IPS-18a (cell line): ENCODE data around the gene KLRC2.
"Not testable (repeated sequence)": the region's sequence is repeated elsewhere in the genome, so short reads cannot be mapped to it uniquely, and the experiment has no call there.

Experiments used
- H3K27ac ChIP-seq: one replicate; pipeline ENCODE4 v1.5.1; 2013; ENCODE audit warnings: low read length
- H3K27me3 ChIP-seq: one replicate; pipeline ENCODE4 v1.6.1; 2013; ENCODE audit warnings: mild to moderate bottlenecking, low read length; ENCODE audit not compliant: control insufficient read depth, insufficient read depth
- H3K36me3 ChIP-seq: one replicate; pipeline ENCODE4 v1.6.1; 2013; ENCODE audit warnings: low read depth, low read length; ENCODE audit not compliant: control insufficient read depth
- H3K4me1 ChIP-seq: one replicate; pipeline ENCODE4 v1.6.1; 2013; ENCODE audit warnings: low read depth, low read length; ENCODE audit not compliant: control insufficient read depth
- H3K4me3 ChIP-seq: one replicate; pipeline ENCODE4 v1.5.1; 2013; ENCODE audit warnings: low read length
- H3K9ac ChIP-seq: one replicate; pipeline ENCODE4 v1.6.1; 2013; ENCODE audit warnings: mild to moderate bottlenecking, low read length, moderate library complexity
- H3K9me3 ChIP-seq: one replicate; pipeline ENCODE4 v1.6.1; 2013; ENCODE audit warnings: low read depth, low read length; ENCODE audit not compliant: control insufficient read depth

KLRC2 gene

GRCh38 chr12:10404798-10405197 lies 31.0 kb downstream of the KLRC2 start:
- Histone ChIP-seq H3K9me3 (no peaks in the 10 kb centered on the region), H3K36me3 (no peaks in the 10 kb centered on the region), H3K4me1 (no peaks in the 10 kb centered on the region), H3K9ac (no peak overlapping the region), H3K27ac (no peak overlapping the region), H3K4me3 (no peak overlapping the region), H3K27me3 (no peaks in the 10 kb centered on the region)

- no peak overlapping the region for H3K27ac ChIP-seq
- no peak overlapping the region for H3K9ac ChIP-seq
- no peaks in the 10 kb centered on the region for H3K4me1 ChIP-seq
- H3K36me3 ChIP-seq, result no peaks in the 10 kb centered on the region
- no peaks in the 10 kb centered on the region for H3K9me3 ChIP-seq
- H3K27me3 ChIP-seq, result no peaks in the 10 kb centered on the region
- no peak overlapping the region for H3K4me3 ChIP-seq
Measured at GRCh38 chr12:10400829-10401228, 35.0 kb downstream of the KLRC2 start.

GRCh38 chr12:10398168-10398567 lies 37.6 kb downstream of the KLRC2 start:
- H3K9me3 ChIP-seq, result no peaks in the 10 kb centered on the region
- H3K36me3 ChIP-seq, result no peaks in the 10 kb centered on the region
- peaks cover 4% of the 10 kb centered on the region for H3K4me1 ChIP-seq
- H3K27ac ChIP-seq, result no peak overlapping the region
- no peak overlapping the region for H3K4me3 ChIP-seq
- H3K9ac ChIP-seq, result no peak overlapping the region
- no peaks in the 10 kb centered on the region for H3K27me3 ChIP-seq

GRCh38 chr12:10397296-10397695 lies 38.5 kb downstream of the KLRC2 start:
- H3K36me3 ChIP-seq, result no peaks in the 10 kb centered on the region
- no peak overlapping the region for H3K9ac ChIP-seq
- peaks cover 4% of the 10 kb centered on the region for H3K4me1 ChIP-seq
- no peaks in the 10 kb centered on the region for H3K27me3 ChIP-seq
- no peak overlapping the region for H3K4me3 ChIP-seq
- no peak overlapping the region for H3K27ac ChIP-seq
- no peaks in the 10 kb centered on the region for H3K9me3 ChIP-seq

- H3K36me3 ChIP-seq, H3K4me3 ChIP-seq, H3K4me1 ChIP-seq, H3K27me3 ChIP-seq, H3K9me3 ChIP-seq, H3K9ac ChIP-seq, H3K27ac ChIP-seq: not testable (repeated sequence)
Measured at GRCh38 chr12:10396176-10396575, 39.6 kb downstream of the KLRC2 start.

GRCh38 chr12:10395390-10395998 lies 40.3 kb downstream of the KLRC2 start:
- H3K9ac ChIP-seq, result no peak overlapping the region
- H3K27me3 ChIP-seq, result no peaks in the 10 kb centered on the region
- H3K36me3 ChIP-seq, result no peaks in the 10 kb centered on the region
- peaks cover 4% of the 10 kb centered on the region for H3K4me1 ChIP-seq
- H3K9me3 ChIP-seq, result no peaks in the 10 kb centered on the region
- H3K4me3 ChIP-seq, result no peak overlapping the region
- H3K27ac ChIP-seq, result no peak overlapping the region

- H3K9me3 ChIP-seq, H3K4me3 ChIP-seq, H3K27me3 ChIP-seq, H3K4me1 ChIP-seq, H3K9ac ChIP-seq, H3K36me3 ChIP-seq, H3K27ac ChIP-seq: not testable (repeated sequence)
Measured at GRCh38 chr12:10394531-10395152, 41.2 kb downstream of the KLRC2 start.

GRCh38 chr12:10393291-10393690 lies 42.5 kb downstream of the KLRC2 start:
- peaks cover 4% of the 10 kb centered on the region for H3K4me1 ChIP-seq

DNA sequence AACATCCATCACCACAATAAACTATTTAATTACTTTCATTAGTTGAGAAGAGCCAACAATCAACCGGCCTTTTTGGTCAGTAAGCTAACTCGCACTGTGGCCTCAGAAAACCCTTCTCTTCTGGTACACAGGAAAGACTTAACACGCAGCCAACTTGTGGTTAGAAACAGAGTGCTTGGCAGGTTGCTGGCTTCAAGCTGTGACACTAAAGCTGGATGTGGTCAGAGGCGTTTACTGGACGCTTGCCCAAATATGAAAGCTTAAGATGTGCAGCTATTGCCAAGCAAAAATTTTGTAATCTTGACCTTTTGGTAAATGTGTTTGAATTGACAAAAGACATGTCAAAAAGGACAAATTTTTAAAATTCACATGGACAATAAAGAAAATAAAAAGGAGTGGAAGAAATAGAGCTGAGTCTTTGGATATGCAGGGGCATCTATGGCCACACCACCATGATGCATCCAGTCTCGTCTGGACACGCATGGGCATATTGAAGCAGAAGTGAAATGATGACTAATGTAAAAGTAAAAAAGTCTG lies 43.3 kb downstream of the KLRC2 start:
- H3K4me3 ChIP-seq, result no peak overlapping the region
- H3K27me3 ChIP-seq, result no peaks in the 10 kb centered on the region
- H3K9ac ChIP-seq, result no peak overlapping the region
- no peaks in the 10 kb centered on the region for H3K36me3 ChIP-seq
- peaks cover 4% of the 10 kb centered on the region for H3K4me1 ChIP-seq
- H3K27ac ChIP-seq, result no peak overlapping the region
- no peaks in the 10 kb centered on the region for H3K9me3 ChIP-seq

More at GRCh38 chr12:10393291-10393690, 42.5 kb downstream of the KLRC2 start:
- H3K4me3 ChIP-seq, result no peak overlapping the region
- no peak overlapping the region for H3K9ac ChIP-seq
- H3K27ac ChIP-seq, result no peak overlapping the region
- no peaks in the 10 kb centered on the region for H3K36me3 ChIP-seq
- no peaks in the 10 kb centered on the region for H3K27me3 ChIP-seq
- H3K9me3 ChIP-seq, result no peaks in the 10 kb centered on the region

DNA sequence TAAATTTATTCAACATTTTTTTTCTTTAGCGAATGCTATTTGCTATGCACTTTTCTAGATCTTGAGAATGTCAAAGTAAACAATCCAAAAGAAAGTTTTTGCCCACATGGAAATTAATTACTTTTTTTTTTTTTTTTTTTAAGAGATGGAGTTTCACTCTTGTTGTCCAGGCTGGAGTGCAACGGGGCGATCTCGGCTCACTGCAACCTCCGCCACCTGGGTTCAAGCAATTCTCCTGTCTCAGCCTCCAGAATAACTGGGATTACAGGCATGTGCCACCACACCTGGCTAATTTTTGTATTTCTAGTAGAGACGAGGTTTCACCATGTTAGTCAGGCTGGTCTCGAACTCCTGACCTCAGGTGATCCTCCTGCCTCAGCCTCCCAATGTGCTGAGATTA lies 44.8 kb downstream of the KLRC2 start:
- H3K9ac ChIP-seq, H3K27ac ChIP-seq, H3K4me1 ChIP-seq, H3K27me3 ChIP-seq, H3K4me3 ChIP-seq, H3K36me3 ChIP-seq, H3K9me3 ChIP-seq: not testable (repeated sequence)

- Histone ChIP-seq H3K36me3 (no peaks in the 10 kb centered on the region), H3K4me1 (no peaks in the 10 kb centered on the region), H3K27ac (no peak within 1 kb of the TSS), H3K9ac (no peak within 1 kb of the TSS), H3K9me3 (no peaks in the 10 kb centered on the region), H3K27me3 (no peaks in the 10 kb centered on the region), H3K4me3 (no peak within 1 kb of the TSS)
Measured at GRCh38 chr12:10389904-10390303, 45.9 kb downstream of the KLRC2 start, which contains the start of gene KLRK1. Gene KLRK1, minus strand, starts transcription at chr12:10390041. Its CDS starts 1,231 bp downstream, at chr12:10388810.
